Mesothelial cell of epicardium (in vitro differentiated cells): ENCODE measurements around the gene SH3RF2. TPM values are rescaled to one million over a fixed set of nuclear protein-coding genes. Genes with fewer than 3 reads are reported as not detected.

Experiments
- DNase-seq, 2 experiments: peaks; one replicate each; pipeline ENCODE4 v3.0.0; 2021; ENCODE audit warnings: low spot score in 2 of 2; ENCODE audit not compliant: unreplicated experiment in 2 of 2
- H3K27ac Mint-ChIP-seq: 2 replicates; pipeline ENCODE4 v1.8.0; 2021; ENCODE audit warnings: mixed read lengths
- H3K27me3 Mint-ChIP-seq: 2 replicates; pipeline ENCODE4 v1.8.0; 2021; ENCODE audit warnings: low read depth, mixed read lengths
- H3K36me3 Mint-ChIP-seq: 2 replicates; pipeline ENCODE4 v1.8.0; 2021; ENCODE audit warnings: mixed read lengths
- H3K4me1 Mint-ChIP-seq: 2 replicates; pipeline ENCODE4 v1.8.0; 2021; ENCODE audit warnings: mixed read lengths
- H3K4me3 Mint-ChIP-seq: 2 replicates; pipeline ENCODE4 v1.8.0; 2021; ENCODE audit warnings: mild to moderate bottlenecking, moderate library complexity, mixed read lengths
- H3K9me3 Mint-ChIP-seq: 2 replicates; pipeline ENCODE4 v1.8.0; 2021; ENCODE audit warnings: mixed read lengths
- total RNA-seq: library from RNA; stranded (reverse); gene quantifications from 3 replicates; pipeline ENCODE4 v1.2.1, GENCODE V29; 2021
- TF ChIP-seq, protein P1 (sequence below): fragments of 200-600 bp; sonication (generic); IDR thresholded peaks from one replicate; pipeline ENCODE4 v1.5.0; 2021; ENCODE audit warnings: antibody characterized with exemption; ENCODE audit not compliant: unreplicated experiment

SH3RF2 gene
- total RNA-seq, 1 donor from 2014 or later, result 3.2 TPM

DNA sequence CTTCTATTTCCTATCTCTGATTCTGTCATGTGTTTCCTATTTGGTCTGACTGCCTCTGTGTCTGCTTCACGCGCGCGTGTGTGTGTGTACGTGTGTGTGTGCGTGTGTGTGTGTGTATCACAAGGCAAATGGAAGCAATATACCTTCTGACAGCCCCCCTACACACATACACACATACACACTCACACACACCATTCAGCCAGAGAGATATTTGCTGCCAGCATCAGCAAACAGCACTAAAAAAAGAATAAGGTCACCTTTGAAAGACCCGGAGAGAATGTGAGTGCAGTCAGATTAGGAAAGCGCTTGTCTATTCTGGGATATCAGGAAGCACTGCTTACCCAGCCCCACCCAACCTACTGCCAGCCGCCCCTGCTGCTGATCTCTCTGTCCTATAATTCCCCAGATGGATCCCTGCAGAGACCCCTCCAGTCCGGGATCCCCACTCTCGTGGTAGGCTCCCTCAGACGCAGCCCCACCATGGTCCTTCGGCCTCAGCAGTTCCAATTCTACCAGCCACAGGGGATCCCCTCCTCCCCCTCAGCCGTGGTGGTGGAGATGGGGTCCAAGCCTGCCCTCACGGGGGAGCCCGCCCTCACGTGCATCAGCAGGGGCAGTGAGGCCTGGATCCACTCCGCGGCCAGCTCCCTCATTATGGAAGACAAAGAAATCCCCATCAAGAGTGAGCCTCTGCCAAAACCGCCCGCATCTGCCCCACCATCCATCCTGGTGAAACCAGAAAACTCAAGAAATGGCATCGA is 123.3 kb downstream of the SH3RF2 start:
- no peaks in the 10 kb centered on the region for H3K4me1 Mint-ChIP-seq
- H3K27me3 Mint-ChIP-seq, result peaks cover 7% of the 10 kb centered on the region
- H3K36me3 Mint-ChIP-seq, result no peaks in the 10 kb centered on the region
- no peak for DNase-seq
- H3K9me3 Mint-ChIP-seq, result no peaks in the 10 kb centered on the region
- peak overlapping the region; percentile 1 for H3K27ac Mint-ChIP-seq
- TF ChIP-seq, protein P1, sequence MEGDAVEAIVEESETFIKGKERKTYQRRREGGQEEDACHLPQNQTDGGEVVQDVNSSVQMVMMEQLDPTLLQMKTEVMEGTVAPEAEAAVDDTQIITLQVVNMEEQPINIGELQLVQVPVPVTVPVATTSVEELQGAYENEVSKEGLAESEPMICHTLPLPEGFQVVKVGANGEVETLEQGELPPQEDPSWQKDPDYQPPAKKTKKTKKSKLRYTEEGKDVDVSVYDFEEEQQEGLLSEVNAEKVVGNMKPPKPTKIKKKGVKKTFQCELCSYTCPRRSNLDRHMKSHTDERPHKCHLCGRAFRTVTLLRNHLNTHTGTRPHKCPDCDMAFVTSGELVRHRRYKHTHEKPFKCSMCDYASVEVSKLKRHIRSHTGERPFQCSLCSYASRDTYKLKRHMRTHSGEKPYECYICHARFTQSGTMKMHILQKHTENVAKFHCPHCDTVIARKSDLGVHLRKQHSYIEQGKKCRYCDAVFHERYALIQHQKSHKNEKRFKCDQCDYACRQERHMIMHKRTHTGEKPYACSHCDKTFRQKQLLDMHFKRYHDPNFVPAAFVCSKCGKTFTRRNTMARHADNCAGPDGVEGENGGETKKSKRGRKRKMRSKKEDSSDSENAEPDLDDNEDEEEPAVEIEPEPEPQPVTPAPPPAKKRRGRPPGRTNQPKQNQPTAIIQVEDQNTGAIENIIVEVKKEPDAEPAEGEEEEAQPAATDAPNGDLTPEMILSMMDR, result no peak
- H3K4me3 Mint-ChIP-seq, result no peak overlapping the region

DNA sequence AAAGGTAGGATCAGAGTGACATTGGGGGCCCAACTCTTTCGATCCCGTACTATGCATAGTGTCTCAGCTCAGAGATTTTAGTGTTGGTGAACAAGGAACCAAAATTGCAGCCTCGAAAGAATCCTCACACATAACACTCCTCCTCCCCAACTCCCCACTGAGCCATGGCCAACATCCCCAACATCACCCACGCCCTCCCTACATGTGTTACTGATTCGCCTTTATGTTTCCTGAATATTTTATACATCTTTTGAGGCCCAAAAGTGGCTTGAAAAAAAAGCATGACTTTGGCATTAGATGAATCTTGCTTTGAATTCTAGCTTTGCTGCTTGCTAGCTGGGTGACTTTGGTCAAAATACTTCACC is 123.8 kb downstream of the SH3RF2 start:
- Mint-ChIP-seq H3K9me3 (no peaks in the 10 kb centered on the region), H3K4me3 (no peak overlapping the region), H3K27ac (no peak overlapping the region), H3K36me3 (no peaks in the 10 kb centered on the region), H3K27me3 (peaks cover 7% of the 10 kb centered on the region), H3K4me1 (no peaks in the 10 kb centered on the region)
- no peak for DNase-seq
- TF ChIP-seq, protein P1, result no peak

DNA sequence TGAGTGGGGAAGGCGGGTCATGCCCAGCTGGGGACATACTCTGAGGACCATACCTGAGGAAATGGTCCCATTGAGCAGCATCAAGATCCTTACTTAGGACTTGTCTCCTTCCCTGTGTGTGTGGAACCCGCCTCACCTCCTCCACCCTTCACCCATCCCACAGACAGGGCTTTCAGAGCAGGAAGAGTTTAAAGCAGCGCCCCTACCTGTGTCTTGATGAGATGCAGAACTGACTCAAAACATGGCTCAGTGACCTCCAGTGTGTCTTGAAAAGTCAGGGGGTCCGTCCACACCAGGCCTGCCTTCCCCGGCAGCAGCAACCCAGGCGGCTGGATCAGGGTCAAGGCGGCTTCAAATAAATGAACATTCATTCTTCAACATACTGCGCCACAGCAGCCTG is 130.6 kb downstream of the SH3RF2 start:
- TF ChIP-seq, protein P1, result no peak
- peaks cover 12% of the 10 kb centered on the region for H3K27me3 Mint-ChIP-seq
- H3K9me3 Mint-ChIP-seq, result no peaks in the 10 kb centered on the region
- no peaks in the 10 kb centered on the region for H3K36me3 Mint-ChIP-seq
- no peak for DNase-seq
- H3K4me3 Mint-ChIP-seq, result no peak overlapping the region
- H3K27ac Mint-ChIP-seq, result no peak overlapping the region
- no peaks in the 10 kb centered on the region for H3K4me1 Mint-ChIP-seq

DNA sequence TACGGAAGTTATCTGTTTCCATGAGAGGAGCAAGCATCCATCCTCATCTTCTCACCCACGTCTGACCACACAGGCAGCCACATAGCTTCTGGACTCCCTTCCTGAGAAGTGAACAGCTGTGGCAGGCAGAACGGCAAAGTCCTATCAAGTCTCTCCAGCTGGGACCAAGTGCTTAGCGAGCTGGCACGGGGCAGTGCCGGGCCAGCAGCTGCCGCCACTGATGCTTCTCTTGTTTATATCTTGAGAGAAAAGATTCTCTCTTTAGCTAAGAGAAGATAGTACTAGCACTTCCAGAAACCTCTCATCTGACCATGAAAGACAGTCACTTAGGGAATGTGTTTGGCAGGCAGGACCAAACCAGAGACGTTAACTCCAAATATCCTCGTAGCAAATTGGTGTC is 131.8 kb downstream of the SH3RF2 start:
- TF ChIP-seq, protein P1, result no peak
- no peak overlapping the region for H3K4me3 Mint-ChIP-seq
- H3K36me3 Mint-ChIP-seq, result no peaks in the 10 kb centered on the region
- no peaks in the 10 kb centered on the region for H3K9me3 Mint-ChIP-seq
- H3K27ac Mint-ChIP-seq, result no peak overlapping the region
- no peaks in the 10 kb centered on the region for H3K4me1 Mint-ChIP-seq
- no peak for DNase-seq
- peaks cover 18% of the 10 kb centered on the region for H3K27me3 Mint-ChIP-seq

DNA sequence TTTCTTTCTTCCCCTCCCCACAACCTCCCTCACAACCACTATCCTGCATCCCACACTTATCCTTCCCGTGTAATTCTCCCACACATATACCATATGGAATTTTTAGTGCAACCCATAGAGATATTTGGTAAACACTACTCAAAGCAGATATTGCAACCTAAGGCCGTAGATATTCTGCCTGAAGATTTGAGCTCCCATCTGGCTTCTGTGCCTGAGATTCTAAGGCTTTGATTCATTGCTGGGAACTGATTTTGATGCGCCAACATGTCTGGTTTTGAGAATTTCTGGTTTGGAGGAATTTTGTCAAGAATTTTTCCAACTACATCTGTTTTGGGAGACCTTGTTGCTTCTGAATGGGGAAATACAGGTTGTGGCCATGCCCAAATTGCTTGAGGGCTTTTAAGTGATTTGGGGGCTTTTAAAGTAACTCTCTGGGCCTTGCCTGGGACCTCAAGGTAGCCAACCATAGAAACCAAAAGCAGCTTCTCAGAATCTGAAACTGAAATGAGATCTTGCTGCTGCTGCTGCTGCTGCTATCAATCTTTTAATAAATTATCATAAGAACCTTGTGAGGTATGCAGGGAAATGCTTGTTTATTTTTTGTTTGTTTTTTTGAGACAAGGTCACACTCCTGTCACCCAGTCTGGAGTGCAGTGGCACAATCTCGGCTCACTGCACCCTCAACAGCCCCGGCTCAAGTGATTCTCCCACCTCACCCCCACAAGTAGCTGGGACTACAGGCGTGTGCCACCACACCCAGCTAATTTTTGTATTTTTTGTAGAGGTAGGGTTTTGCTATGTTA is 132.8 kb downstream of the SH3RF2 start:
- Mint-ChIP-seq H3K27ac (no peak overlapping the region), H3K9me3 (no peaks in the 10 kb centered on the region), H3K4me3 (no peak overlapping the region), H3K27me3 (peaks cover 25% of the 10 kb centered on the region), H3K4me1 (no peaks in the 10 kb centered on the region), H3K36me3 (no peaks in the 10 kb centered on the region)
- TF ChIP-seq, protein P1, result no peak
- DNase-seq, result no peak
